Measurements from ENCODE around the gene AFF4.
"Not testable (repeated sequence)": the region's sequence is repeated elsewhere in the genome, so short reads cannot be mapped to it uniquely, and the experiment has no call there.

Gene AFF4

DNA sequence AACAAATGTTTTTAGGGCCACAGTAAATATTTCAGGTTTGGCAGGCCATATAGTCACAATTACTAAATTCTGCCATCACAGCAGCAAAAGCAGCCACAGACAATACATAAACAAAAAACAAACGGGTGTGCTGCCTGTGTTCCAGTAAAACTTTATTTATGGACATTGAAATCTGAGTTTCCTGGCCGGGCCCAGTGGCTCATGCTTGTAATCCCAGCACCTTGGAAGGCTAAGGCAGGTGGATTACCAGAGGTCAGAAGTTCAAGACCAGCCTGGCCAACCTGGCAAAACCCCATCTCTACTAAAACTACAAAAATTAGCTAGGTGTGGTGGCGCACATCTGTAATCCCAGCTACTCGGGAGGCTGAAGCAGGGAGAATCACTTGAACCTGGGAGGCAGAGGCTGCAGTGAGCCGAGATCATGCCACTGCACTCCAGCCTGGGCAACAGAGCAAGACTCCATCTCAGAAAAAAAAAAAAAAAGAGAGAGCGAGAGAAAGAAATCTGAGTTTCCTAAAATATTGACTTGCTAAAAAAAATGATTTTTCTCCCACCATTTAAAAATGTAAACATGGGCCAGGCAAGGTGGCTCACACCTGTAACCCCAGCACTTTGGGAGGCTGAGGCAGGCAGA, 7.2 kb downstream of the AFF4 start:
- not testable (repeated sequence) for DNase-seq

DNA sequence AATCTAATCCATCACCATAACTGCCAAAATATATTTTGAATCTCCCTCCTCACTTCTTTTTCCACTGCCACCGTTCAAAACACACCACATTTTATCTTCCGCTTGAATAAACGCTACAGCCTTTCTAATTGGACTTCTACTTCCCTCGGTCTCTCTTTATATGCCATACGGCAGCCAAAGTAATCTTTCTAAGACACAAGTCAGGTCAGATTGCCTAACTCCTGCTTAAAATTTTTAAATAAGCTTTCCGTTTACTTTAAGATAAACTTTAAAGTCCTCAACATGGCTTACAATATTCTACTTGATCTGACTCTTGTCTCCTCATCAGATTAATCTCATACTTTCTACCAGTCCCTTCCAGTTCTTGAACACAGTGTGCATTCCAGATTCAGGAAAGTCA, 9.7 kb downstream of the AFF4 start:
- DNase-seq, result no peak

DNA sequence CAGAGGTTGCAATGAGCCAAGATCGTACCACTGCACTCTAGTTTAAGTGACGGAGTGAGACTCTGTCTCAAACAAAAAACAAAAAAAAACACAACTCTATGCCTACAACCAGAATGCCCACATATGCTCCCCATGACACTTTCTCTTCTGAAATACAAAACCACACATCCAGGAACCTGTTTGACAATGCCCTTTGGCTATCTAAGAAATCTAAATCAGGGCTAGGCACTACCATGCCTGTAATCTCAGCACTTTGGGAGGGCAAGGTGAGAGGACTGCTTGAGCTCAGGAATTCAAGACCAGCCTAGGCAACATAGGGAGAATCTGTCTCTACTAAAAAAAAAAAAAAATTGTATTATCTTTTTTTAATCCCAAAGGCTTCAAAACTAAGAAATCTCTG, 10.6 kb downstream of the AFF4 start:
- DNase-seq, result no peak

DNA sequence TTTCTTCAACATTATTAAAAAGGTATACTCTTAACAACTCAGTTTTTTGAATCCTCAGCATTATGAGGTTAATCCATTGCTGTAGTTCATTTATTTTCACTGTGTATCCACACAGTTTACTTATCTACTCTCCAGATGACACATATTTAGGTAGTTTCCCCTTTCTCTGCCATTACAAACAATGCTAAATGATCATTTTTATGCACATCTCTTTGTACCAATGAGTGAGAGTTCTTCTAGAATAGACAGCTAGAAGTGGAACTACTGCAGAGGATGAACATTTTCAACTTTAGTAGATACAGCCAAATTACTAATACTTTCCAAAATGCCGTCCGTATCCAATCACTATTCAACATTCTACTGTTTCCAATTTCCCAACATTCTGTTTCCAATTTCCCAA, 11.5 kb downstream of the AFF4 start:
- DNase-seq, result no peak

DNA sequence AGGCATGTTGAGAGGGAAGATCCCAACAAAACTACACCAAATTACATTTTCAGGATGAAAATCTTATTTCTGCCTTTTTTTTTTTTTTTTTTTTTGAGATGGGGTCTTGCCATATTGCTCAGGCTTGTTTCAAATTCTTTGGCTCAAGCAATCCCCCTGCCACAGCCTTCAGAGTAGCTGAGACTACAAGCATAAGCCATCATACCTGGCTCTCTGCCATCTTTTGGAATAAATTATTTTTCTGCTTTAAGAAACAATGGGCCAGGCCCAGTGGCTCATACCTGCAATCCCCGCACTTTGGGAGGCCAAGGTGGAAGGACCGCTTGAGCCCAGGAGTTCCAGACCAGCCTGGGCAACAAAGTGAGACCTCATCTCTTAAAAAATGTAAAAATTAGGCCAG, 14.3 kb downstream of the AFF4 start:
- DNase-seq, result no peak

DNA sequence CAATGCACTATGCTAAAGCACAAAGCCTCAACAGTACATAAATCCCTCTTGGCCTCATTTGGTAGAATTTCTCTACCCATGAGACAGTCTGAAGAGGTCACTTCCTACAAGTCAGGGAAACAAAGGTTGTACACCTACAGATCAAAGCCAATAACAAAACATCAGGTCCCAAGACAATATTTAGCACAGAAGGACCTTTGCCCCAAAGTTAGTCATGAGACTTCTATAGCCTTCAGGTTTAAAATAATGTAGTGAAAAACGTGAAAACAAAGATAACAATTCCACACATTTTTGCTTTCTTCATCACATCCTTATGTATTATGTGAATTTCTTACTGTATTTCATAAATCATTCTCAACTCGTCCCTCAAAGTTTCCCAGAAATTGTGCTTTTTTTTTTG, 15.8 kb downstream of the AFF4 start:
- DNase-seq, result no peak

DNA sequence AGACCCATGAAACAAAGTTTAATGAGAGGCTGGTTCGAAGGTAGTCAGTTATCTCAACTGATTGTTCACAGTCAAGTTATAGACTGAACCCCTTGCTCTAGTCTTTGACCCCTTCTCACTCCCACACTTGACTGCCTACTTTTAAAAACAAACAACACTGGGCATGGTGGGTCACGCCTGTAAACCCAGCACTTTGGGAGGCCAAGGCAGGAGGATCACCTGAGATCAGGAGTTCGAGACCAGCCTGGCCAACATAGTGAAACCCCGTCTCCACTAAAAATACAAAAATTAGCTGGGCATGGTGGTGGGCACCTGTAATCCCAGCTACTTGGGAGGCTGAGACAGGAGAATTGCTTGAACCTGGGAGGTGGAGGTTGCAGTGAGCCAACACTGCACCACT, 18.1 kb downstream of the AFF4 start:
- DNase-seq, result not testable (repeated sequence)

DNA sequence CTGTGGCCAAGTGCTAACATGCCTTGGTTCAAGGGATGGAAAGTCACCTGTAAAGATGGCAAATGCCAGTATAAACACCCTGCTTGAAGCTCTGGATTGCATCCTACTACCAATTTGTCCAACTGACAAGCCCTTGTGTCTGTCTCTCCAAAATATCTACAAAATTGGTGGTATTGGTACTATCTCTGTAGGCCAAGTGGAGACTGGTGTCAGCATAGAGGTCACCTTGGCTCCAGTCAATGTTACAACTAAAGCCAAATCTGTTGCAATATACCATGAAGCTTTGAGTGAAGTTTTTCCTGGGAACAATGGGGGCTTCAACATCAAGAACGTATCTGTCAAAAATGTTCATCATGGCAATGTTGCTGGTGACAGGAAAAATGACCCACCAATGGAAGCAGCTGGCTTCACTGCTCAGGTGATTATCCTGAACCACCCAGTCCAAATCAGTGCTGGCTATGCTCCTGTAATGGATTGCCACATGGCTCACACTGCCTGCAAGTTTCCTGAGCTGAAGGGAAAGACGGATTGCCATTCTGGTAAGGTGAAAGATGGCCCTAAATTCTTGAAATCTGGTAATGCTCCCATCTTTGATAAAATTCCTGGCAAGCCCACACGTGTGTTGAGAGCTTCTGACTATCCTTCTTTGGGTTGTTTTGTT, 19.9 kb downstream of the AFF4 start:
- no peak for DNase-seq

DNA sequence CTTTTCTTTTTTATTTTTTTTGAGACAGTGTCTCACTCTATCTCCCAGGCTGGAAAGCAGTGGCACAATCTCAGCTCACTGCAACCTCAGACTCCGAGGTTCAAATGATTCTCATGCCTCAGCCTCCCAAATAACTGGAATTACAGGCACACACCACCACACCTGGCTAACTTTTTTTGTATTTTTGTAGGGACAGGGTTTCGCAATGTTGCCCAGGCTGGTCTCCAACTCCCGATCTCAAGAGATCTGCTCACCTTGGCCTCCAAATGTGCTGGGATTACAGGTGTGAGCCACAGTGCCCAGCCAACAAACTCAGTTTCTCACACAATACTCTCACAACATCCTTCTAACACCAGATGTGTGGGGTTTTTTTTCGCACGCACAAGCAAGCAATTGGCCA, 22.1 kb downstream of the AFF4 start:
- DNase-seq, result no peak

DNA sequence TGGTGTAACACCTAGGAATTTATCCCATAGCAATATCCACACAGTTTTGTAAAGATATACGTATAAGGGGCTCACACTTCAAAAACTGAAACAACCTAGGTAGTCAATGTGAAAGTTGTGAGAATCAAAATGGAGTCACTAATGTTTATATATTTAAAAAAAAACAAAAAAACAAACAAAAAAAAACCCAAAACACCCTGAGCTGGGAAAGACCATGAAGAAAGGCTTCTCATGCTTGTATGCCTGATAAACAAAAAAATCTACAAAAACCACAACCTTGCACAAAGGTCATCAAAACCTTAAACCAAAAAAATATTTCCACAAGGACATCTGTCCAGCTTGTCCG, 35.4 kb downstream of the AFF4 start:
- no peak for DNase-seq

DNA sequence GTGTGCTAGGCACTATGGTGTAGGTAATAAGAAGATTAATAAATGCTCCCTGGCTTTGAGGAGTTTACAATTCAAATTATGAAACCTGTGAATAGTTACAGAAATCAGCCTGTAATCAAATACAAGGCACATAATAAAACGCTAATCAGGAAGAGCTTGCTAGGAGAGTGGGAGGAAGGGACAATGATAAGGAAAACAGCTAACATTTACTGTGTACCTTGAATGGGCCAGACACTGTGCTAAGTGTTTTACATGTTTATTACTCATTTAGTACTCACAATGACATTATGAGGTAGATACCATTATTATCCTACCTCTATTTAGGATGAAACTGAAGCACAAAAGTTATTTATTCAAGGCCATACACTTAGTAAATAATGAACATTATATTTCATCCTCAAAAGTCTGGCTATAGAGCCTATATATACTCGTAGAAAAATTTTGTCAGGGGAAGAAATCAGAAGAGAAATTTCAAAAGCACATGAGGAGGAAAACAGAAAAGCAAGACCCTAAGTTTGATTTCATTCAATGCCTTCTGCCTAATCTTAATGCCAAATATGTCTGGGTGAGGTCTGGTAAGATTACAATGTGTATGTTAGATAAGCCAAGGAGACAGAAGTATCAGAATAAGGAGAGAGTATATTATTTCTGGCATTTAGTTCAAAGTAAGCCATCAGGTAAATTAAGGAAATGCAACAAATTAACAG, 35.9 kb downstream of the AFF4 start:
- DNase-seq, result no peak

DNA sequence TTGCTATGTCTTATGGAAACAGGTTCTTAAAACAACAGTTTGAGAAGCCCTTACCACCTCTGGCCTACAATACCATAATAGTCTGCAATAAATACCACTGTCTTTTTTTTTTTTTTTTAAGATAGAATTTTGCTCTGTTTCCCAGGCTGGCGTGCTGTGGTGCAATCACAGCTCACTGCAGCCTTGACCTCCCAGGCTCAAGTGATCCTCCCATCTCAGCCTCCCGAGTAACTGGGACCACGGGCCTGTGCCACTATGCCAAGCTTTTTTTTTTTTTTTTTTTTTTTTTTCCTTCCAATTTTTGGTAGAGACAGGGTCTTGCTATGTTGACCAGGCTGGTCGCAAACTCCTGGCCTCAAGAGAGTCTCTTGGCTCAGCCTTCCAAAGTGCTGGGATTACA, 37.0 kb downstream of the AFF4 start:
- DNase-seq, result no peak

DNA sequence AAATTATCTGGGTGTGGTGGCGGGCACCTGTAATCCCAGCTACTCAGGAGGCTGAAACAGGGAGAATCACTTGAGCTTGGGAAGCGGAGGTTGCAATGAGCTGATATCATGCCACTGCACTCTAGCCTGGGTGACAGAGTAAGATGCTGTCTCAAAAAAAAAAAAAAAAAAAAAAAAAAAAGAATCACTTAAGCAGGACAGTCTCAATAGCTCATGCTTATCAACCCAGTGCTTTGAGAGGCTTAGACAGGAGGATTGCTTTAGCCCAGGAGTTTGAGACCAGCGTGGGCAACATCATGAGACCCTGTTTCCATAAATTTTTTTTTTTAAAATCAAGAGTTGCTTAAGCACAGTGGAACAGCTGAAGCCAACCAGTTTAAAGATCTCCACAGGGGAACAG, 47.3 kb downstream of the AFF4 start:
- no peak for DNase-seq

DNA sequence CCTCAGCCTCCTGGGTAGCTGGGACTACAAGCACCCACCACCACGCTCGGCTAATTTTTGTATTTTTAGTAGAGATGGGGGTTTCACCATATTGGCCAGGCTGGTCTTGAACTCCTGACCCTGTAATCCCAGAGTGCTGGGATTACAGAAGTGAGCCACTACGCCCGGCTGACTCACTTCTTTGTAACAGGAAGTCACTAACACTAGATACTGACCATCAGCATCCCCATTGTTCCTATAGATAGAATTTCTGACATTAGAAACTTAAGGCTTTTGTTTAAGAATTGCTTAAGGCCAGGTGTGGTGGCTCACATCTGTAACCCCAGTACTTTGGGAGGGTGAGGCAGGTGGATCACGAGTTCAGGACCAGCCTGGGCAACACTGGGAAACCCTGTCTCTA, 47.8 kb downstream of the AFF4 start:
- no peak for DNase-seq

DNA sequence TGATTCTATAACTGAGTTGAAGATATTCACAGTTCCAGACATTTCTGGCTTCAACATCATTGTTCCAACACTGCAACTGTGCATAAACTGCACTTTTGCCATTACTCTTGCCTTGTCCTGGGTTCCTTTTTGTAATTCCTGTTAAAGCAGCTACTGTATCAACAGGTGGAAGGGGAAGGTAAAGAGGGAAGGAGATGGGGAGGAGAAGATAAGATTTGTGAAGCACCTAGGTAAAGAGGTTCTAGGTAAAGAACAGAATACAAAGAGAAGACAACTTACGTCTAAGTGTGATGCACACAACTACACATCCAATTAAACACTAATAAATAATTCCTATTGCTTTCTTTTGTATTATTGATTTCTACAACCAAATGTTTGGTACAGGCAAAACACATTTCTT, 53.7 kb downstream of the AFF4 start:
- DNase-seq, result no peak

DNA sequence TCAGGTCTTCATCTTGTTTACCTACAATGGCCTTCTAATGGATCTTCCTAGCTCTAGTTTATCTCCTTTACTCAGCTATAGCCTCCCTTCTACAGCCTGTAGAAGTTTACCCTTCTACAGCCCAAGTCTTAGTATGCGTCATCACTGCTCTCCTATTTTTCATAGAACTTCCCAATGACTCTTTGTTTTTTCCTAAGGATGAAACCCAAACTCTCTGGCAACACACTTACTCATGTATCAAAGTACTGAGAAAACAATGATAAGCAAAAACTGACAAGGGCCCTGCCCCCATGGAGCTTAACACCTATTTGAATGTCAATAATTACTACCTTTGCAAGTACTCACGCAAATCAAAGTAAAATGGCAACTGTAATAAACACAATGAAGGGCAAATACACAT, 56.3 kb downstream of the AFF4 start:
- DNase-seq, result no peak

DNA sequence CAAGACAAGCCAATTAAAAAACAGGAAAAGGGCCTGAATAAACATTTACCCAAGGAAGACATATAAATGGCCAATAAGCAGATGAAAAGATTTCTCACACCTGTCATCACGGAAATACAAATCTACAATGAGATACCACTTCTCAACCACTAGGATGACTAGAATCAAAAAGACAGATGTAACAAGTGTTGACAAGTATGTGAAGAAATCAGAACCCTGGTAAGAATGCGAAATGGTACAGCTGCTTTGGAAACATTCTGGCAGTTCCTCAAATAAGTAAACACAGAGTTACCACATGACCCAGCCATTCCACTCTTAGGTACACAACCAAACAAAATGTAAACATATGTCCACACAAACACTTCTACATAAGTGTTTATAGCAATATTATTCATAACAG, 57.5 kb downstream of the AFF4 start:
- no peak for DNase-seq

DNA sequence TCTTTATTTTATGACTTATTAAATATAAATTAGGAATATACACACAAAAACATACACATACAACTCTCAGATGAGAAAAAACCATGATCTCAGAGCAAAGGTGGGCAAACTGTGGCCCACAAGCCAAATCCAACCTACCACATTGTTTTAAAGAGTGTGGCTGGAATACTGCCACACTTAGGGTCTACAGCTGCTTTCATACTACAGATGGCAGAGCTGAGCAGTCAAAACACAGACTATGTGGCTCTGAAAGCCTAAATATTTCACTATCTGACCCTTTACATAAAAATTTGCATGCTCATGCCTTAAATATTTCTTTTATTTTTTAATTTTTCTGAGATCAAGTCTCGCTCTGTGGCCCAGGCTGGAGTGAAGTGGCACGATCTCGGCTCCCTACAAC, 61.7 kb downstream of the AFF4 start:
- no peak for DNase-seq

DNA sequence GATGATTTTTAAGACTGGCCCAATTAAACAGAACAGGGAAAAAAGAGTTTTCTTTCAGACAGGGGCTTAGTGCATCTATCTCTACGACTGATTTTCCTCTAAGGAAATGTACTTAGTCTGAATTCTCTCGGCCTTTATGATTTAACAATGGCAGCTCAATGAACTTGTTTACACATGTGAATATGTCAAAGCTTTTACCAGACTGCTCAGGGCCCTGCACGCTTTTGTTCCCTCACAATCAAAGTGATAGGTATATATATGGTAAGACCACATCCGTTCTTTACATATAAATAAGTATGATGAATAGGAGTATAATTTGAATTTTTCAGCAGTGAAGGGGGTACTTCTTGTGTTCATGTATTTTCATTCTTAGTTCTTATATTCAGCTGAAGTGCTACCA, 62.4 kb downstream of the AFF4 start:
- DNase-seq, result no peak

DNA sequence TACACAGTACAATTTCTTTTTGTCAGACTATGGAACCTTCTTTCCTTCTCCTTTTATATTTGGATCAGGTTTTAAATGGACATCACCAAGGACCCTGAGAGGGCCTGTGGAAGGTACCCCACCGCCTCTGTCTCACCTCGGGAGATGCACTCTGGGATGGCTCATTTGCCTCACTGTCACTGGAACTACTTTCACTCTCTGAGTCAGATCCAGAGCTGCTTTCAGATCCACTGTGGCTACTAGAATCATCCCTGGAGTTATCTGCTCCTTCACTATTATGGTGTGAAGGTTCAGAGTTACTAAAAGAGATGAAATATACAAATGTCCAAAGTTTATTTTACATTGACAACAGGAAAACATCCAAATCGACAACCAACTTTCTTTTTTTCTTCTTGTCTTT, 65.3 kb downstream of the AFF4 start:
- DNase-seq, result no peak

DNA sequence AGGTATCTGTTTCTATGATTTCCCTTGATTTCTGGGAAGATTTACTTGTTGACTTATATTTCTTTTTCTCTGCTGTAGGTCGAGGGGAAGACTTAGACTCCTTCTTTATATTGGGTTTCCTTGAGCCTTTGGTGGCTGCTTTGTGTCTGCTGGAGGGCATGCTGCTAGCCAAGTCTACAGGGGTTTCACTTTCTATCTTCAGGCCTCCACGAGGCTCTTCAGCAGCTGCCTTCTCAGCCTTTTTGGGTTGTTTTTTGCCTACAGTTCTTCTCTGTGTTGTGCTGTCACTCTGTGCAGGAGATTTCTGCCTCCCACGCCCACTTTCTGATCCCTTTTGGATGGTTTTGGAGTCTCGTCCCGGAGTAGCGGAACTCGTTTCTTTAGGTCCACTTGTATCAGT, 66.7 kb downstream of the AFF4 start:
- DNase-seq, result no peak

DNA sequence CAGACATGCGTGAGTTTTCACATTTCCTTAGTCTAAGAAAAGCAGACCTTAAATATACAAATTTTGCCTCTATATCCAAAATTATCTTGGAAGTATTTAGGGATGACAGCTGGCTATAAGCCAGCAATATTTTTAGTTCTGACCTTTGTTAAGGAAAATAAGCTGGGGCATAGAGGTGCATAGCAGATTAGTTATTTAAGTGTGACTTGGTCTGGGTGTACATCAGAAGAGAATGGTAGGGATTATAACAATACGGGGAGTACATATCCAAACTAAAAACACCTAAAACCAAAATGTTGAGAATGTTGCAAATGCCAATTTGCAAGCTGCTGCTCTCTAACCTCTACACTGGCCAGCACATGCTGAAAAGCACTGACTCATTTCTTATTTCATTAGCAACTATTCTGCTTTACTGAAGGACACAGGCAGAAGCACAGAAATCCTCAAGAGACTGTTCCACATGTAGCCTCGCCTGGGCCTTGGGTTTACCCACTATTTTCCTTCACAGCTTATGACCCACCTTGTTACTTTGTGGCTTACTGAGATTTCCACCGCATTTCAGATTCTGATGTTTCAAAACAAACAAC, 67.6 kb downstream of the AFF4 start:
- DNase-seq, result no peak

DNA sequence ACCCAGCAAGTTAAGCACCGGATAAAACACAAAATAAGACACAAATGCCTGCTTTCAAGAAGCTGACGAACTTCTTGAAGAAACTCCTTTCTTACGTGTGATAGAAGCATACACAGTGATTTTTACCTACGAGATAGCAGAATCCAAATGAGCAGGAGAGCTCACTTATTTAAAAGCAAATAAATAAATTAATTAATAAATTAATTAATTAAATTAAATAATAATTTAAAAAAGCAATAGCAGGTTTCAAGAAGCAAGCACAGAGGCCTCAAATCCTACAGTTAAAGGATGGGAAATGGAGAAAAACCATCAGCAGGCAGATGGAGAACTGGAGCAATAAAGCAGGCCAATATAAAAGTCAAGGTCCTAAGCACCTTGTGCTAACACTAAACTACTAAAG, 72.6 kb downstream of the AFF4 start:
- DNase-seq, result no peak

DNA sequence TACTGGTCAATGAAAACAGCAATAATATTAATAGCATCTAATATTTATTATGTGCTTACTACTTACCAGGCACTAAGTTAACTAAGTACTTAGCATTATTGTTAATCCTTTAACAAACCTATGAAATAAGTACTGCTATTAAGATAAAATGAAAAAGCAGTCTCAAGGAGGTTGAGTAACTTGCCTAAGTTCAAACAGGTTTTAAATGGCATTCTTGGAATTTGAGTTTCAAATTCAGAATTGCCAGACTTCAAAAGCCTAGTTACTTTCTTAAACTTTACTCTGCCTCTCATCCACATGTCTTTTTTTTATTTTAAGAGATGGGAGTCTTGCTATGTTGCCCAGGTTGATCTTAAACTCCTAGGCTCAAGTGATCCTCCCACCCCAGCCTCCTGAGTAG, 73.9 kb downstream of the AFF4 start:
- DNase-seq, result no peak

All from SIG-M5 (cell line).